DOHH2 (cell line): ENCODE data around the gene MRPS26.

Experiments
- CTCF ChIP-seq: fragments of 200-600 bp; sonication (generic); IDR thresholded peaks from one replicate; pipeline ENCODE4 v1.5.1; 2014; ENCODE audit warnings: antibody characterized with exemption, mild to moderate bottlenecking, low read depth, low read length; ENCODE audit not compliant: poor library complexity, severe bottlenecking
- EZH2phosphoT487 ChIP-seq: fragments of 200-600 bp; sonication (generic); IDR thresholded peaks from 2 replicates; pipeline ENCODE4 v1.6.1; 2017; ENCODE audit warnings: borderline replicate concordance, mild to moderate bottlenecking, antibody characterized with exemption, low read length, moderate library complexity, mixed read lengths

- TF ChIP-seq CTCF: no peak
- no peak for TF ChIP-seq EZH2phosphoT487
Measured at GRCh38 chr20:3081641-3082040, 35.8 kb downstream of the MRPS26 start.
